Measurements from ENCODE around the gene STK39. TPM values are rescaled to one million over a fixed set of nuclear protein-coding genes. Genes with fewer than 3 reads are reported as not detected.

STK39 gene
- total and polyA plus RNA-seq, 11 donors = 13.1 to 40.1 (median 21.5) TPM

- ATAC-seq (no peak), DNase-seq (no peak)
- intact Hi-C loops (cut with DNase I) = no loop called here
- Histone ChIP-seq H3K27me3 (no peaks in the 10 kb centered on the region), H3K9me3 (no peaks in the 10 kb centered on the region), H3K4me3 (no peak overlapping the region), H3K36me3 (no peaks in the 10 kb centered on the region), H3K4me1 (no peaks in the 10 kb centered on the region), H3K27ac (no peak overlapping the region)
- TF ChIP-seq POLR2A (IDR thresholded peaks at IDR 0.05) = no peak
- no peak for TF ChIP-seq CTCF (IDR thresholded peaks at IDR 0.05)
- WGBS, 4 donors = 75 to 85% (median 82%) methylated on average over 1 of the region's 1 CpG
These were observed 330.6 kb downstream of the STK39 start for GRCh38 chr2:167916756-167917155.

- 83 to 87% (median 84%) methylated on average over 3 of the region's 3 CpGs for WGBS, 4 donors
- ATAC-seq (no peak), DNase-seq (no peak)
- TF ChIP-seq POLR2A (IDR thresholded peaks at IDR 0.05) = no peak
- TF ChIP-seq CTCF (IDR thresholded peaks at IDR 0.05) = no peak
- H3K36me3 ChIP-seq = no peaks in the 10 kb centered on the region
- intact Hi-C loops (cut with DNase I) = no loop called here
- H3K27ac ChIP-seq = no peak overlapping the region
- no peak overlapping the region for H3K4me3 ChIP-seq
- H3K9me3 ChIP-seq = no peaks in the 10 kb centered on the region
- no peaks in the 10 kb centered on the region for H3K4me1 ChIP-seq
- H3K27me3 ChIP-seq = no peaks in the 10 kb centered on the region
These were observed 332.4 kb downstream of the STK39 start for GRCh38 chr2:167914969-167915368.

- no peaks in the 10 kb centered on the region for H3K9me3 ChIP-seq
- no peak for TF ChIP-seq POLR2A (IDR thresholded peaks at IDR 0.05)
- no peak for TF ChIP-seq CTCF (IDR thresholded peaks at IDR 0.05)
- H3K4me3 ChIP-seq = no peak overlapping the region
- intact Hi-C loops (cut with DNase I) = no loop called here
- no peaks in the 10 kb centered on the region for H3K36me3 ChIP-seq
- 82 to 88% (median 83%) methylated on average over 6 of the region's 6 CpGs for WGBS, 4 donors
- no peaks in the 10 kb centered on the region for H3K4me1 ChIP-seq
- no peak overlapping the region for H3K27ac ChIP-seq
- ATAC-seq = no peak
- DNase-seq = no peak
- no peaks in the 10 kb centered on the region for H3K27me3 ChIP-seq
These were observed 338.6 kb downstream of the STK39 start for GRCh38 chr2:167908786-167909185.

- DNase-seq (no peak), ATAC-seq (no peak)
- H3K36me3 ChIP-seq = no peaks in the 10 kb centered on the region
- no peak overlapping the region for H3K4me3 ChIP-seq
- intact Hi-C loops (cut with DNase I) = no loop called here
- no peak for TF ChIP-seq CTCF (IDR thresholded peaks at IDR 0.05)
- no peaks in the 10 kb centered on the region for H3K27me3 ChIP-seq
- no peak overlapping the region for H3K27ac ChIP-seq
- H3K4me1 ChIP-seq = no peaks in the 10 kb centered on the region
- H3K9me3 ChIP-seq = no peaks in the 10 kb centered on the region
- 89 to 93% (median 91%) methylated on average over 14 of the region's 14 CpGs for WGBS, 4 donors
These were observed 341.7 kb downstream of the STK39 start for GRCh38 chr2:167905668-167906067.

Other genes starting within 250 kb of the STK39 start
- gene CERS6, start 208.7 kb upstream of the STK39 start, total RNA-seq = 10 to 100 TPM; 48.1 to 78.0 (median 67.1) TPM
- 10 to 100 TPM; 22.1 to 49.3 TPM for gene CERS6, start 208.7 kb upstream of the STK39 start, polyA plus RNA-seq

Data from heart left ventricle (tissue), 16 donors.